DOHH2 (cell line): ENCODE data around the gene HLCS.

Source experiments
- H3F3A ChIP-seq: fragments of 200-600 bp; sonication (generic), shearing (Covaris generic); 2 replicates; pipeline ENCODE4 v1.6.0; 2016; ENCODE audit warnings: antibody characterized with exemption, mild to moderate bottlenecking; ENCODE audit not compliant: control insufficient read depth, insufficient read depth
- H3K27ac ChIP-seq: fragments of 200-600 bp; sonication (generic); 2 replicates; pipeline ENCODE4 v1.5.1; 2014; ENCODE audit warnings: low read depth, mild to moderate bottlenecking, low read length, moderate library complexity
- H3K27me3 ChIP-seq: fragments of 200-600 bp; sonication (generic); 2 replicates; pipeline ENCODE4 v1.6.1; 2014; ENCODE audit warnings: mild to moderate bottlenecking, low read length, mixed read lengths; ENCODE audit not compliant: control insufficient read depth
- H3K36me3 ChIP-seq: fragments of 200-600 bp; sonication (generic); 2 replicates; pipeline ENCODE4 v1.6.1; 2014; ENCODE audit warnings: mild to moderate bottlenecking, low read length, moderate library complexity, mixed read lengths; ENCODE audit not compliant: control insufficient read depth
- H3K4me1 ChIP-seq: fragments of 200-600 bp; sonication (generic); 2 replicates; pipeline ENCODE4 v1.6.1; 2014; ENCODE audit warnings: mild to moderate bottlenecking, low read length, mixed read lengths; ENCODE audit not compliant: control insufficient read depth
- H3K4me2 ChIP-seq: fragments of 200-600 bp; sonication (generic); 2 replicates; pipeline ENCODE4 v1.6.0; 2014; ENCODE audit warnings: mild to moderate bottlenecking, low read length, moderate library complexity
- H3K4me3 ChIP-seq: fragments of 200-600 bp; sonication (generic); 2 replicates; pipeline ENCODE4 v1.5.1; 2014; ENCODE audit warnings: mild to moderate bottlenecking, low read length, mixed read lengths
- H3K79me2 ChIP-seq: fragments of 200-600 bp; sonication (generic); 2 replicates; pipeline ENCODE4 v1.6.1; 2014; ENCODE audit warnings: mild to moderate bottlenecking, low read length, mixed read lengths; ENCODE audit not compliant: control insufficient read depth
- H3K9me2 ChIP-seq: fragments of 200-600 bp; sonication (generic); replicated peaks from 2 replicates; pipeline ENCODE4 v1.6.1; 2014; ENCODE audit warnings: mild to moderate bottlenecking, low read length, mixed read lengths; ENCODE audit not compliant: control insufficient read depth
- H3K9me3 ChIP-seq: fragments of 200-600 bp; sonication (generic); 2 replicates; pipeline ENCODE4 v1.6.1; 2014; ENCODE audit warnings: antibody characterized with exemption, low read length, mixed read lengths; ENCODE audit not compliant: control insufficient read depth, insufficient read depth
- H4K20me1 ChIP-seq: fragments of 200-600 bp; sonication (generic); 2 replicates; pipeline ENCODE4 v1.6.0; 2014; ENCODE audit warnings: low read depth, mild to moderate bottlenecking, antibody characterized with exemption, low read length, moderate library complexity; ENCODE audit not compliant: control insufficient read depth, insufficient read depth
- CTCF ChIP-seq: fragments of 200-600 bp; sonication (generic); IDR thresholded peaks from one replicate; pipeline ENCODE4 v1.5.1; 2014; ENCODE audit warnings: antibody characterized with exemption, mild to moderate bottlenecking, low read depth, low read length; ENCODE audit not compliant: poor library complexity, severe bottlenecking
- EZH2phosphoT487 ChIP-seq: fragments of 200-600 bp; sonication (generic); IDR thresholded peaks from 2 replicates; pipeline ENCODE4 v1.6.1; 2017; ENCODE audit warnings: borderline replicate concordance, mild to moderate bottlenecking, antibody characterized with exemption, low read length, moderate library complexity, mixed read lengths

Gene HLCS

GRCh38 chr21:36966821-36967768, 626 bp upstream of the HLCS start:
- H3K9me3 ChIP-seq, result no peaks in the 10 kb centered on the region
- H3K36me3 ChIP-seq, result no peaks in the 10 kb centered on the region
- no peak overlapping the region; the same call in 1 of the 2 replicates for H3K27ac ChIP-seq
- peaks cover 24% of the 10 kb centered on the region for H3K4me1 ChIP-seq
- H3K4me2 ChIP-seq, result peak overlapping the region; percentile 74
- no peaks in the 10 kb centered on the region for H3K27me3 ChIP-seq
- peak overlapping the region; percentile 68 for H3K4me3 ChIP-seq
- TF ChIP-seq EZH2phosphoT487, result no peak
- no peak for TF ChIP-seq CTCF
- H3K9me2 ChIP-seq, result no peaks in the 10 kb centered on the region
- peaks cover 21% of the 10 kb centered on the region for H3F3A ChIP-seq
- peaks cover 9% of the 10 kb centered on the region for H3K79me2 ChIP-seq
- H4K20me1 ChIP-seq, result no peaks in the 10 kb centered on the region

DNA sequence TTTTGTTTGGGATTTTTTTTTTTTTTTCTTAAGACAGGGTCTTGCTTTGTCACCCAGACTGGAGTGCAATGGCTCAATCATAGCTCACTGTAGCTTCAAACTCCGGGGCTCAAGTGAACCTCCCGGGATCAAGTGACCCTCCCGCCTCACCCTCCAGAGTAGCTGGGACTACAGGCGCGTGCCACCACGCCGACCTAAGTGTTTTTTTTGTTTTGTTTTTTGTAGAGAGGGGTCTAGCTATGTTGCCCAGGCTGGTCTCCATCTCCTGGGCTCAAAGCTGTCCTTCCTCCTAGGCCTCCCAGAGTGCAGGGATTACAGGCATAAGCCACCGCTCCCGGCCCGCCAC, 776 bp downstream of the HLCS start:
- Histone ChIP-seq H3K9me3 (no peaks in the 10 kb centered on the region), H4K20me1 (no peaks in the 10 kb centered on the region), H3K4me1 (peaks cover 24% of the 10 kb centered on the region), H3K79me2 (peaks cover 9% of the 10 kb centered on the region), H3K4me3 (peak overlapping the region; percentile 96), H3F3A (peaks cover 21% of the 10 kb centered on the region), H3K27ac (peak overlapping the region; percentile 46; the same call in 1 of the 2 replicates), H3K36me3 (peaks cover under 1% of the 10 kb centered on the region), H3K27me3 (no peaks in the 10 kb centered on the region), H3K4me2 (peak overlapping the region; percentile 95), H3K9me2 (no peaks in the 10 kb centered on the region)
- TF ChIP-seq CTCF (no peak), EZH2phosphoT487 (no peak)

- Histone ChIP-seq H3K9me3 (no peaks in the 10 kb centered on the region), H3K4me3 (peak overlapping the region; percentile 96), H3K4me1 (peaks cover 24% of the 10 kb centered on the region), H4K20me1 (no peaks in the 10 kb centered on the region), H3K4me2 (peak overlapping the region; percentile 95), H3K27ac (0 out of 2 replicates have a peak overlapping the region, but pooled peaks have one; percentile 5), H3K36me3 (peaks cover 4% of the 10 kb centered on the region), H3K79me2 (peaks cover 9% of the 10 kb centered on the region), H3K9me2 (no peaks in the 10 kb centered on the region), H3K27me3 (no peaks in the 10 kb centered on the region), H3F3A (peaks cover 21% of the 10 kb centered on the region)
- TF ChIP-seq EZH2phosphoT487 (no peak), CTCF (no peak)
Observed at GRCh38 chr21:36964827-36965719, 1.4 kb downstream of the HLCS start.
